ENCODE measurements around the gene CEP83.
A peak's percentile ranks its signal among the peaks of the same experiment; 100 is the strongest.
"Not testable (repeated sequence)": the region's sequence is repeated elsewhere in the genome, so short reads cannot be mapped to it uniquely, and the experiment has no call there.

CEP83 gene, protein sequence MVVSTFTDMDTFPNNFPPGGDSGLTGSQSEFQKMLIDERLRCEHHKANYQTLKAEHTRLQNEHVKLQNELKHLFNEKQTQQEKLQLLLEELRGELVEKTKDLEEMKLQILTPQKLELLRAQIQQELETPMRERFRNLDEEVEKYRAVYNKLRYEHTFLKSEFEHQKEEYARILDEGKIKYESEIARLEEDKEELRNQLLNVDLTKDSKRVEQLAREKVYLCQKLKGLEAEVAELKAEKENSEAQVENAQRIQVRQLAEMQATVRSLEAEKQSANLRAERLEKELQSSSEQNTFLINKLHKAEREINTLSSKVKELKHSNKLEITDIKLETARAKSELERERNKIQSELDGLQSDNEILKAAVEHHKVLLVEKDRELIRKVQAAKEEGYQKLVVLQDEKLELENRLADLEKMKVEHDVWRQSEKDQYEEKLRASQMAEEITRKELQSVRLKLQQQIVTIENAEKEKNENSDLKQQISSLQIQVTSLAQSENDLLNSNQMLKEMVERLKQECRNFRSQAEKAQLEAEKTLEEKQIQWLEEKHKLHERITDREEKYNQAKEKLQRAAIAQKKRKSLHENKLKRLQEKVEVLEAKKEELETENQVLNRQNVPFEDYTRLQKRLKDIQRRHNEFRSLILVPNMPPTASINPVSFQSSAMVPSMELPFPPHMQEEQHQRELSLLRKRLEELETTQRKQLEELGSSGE

DNA sequence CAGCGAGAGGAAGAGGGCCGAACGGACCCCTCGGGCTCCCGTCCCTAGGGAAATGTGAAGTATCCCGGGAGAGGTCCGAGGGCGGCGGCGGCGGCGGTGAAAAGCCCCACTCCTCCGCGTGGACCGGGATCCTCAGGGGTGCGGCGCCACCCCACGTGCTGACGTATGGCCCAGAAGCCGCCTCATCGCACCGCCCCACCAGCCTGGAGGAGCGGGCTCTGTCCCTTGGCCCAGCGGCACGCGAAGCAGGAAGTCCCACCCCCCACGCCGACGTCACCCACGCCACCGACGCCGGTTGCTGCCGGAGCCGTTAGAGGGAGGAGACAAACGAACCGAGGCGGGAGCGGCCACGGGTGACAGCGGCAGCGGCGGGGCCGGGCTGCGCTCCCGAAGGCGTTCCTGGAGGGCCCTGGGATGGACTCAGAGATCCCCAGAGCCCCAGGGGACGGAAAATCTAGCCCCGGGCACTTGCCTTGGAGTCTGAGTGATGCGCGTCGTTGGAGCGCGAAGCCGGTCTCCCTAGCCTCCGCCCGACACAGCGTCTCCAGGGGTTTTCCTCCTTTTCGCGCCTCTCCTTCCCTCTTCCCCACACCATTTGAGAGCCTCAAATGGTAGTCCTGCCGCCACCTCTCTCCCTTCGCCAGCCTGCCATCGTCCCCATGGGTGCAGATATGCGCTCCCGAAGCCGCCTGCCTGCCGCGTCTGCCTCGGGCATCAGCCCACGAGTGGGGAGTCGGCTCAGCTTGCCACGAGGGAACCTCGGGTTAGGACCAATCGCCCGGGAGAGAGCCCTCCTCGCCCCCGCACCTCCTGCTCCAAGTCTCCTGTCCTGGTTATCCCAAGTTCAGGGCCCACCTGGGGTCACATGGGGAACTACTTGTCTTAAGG, at the start of gene CEP83:
Gene CEP83 (minus strand): TSS at position 140 of the 888 bp plus-strand sequence. CDS start 47,377 bp downstream, outside the sequence.
- peak; percentile 95 for DNase-seq

DNA sequence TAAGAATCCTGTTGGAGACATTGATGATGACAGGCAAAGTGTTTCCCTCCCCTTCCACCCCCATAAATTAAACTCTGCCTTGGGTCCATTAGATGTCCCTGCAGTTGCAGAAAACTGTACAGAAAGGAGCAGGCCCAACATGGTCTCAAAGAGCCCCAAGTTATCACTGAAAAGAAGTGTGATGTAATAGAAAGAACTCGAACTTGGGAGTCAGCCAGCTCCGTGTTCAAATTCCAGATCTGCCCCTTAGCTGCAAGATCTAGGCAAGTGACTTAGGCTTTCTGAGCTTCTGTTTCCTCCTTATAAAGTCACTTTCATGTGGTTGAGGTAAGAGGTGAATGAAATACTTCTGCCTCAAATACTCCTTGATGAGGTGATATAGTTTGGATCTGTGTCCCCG, 49.6 kb upstream of the CEP83 start:
- DNase-seq = no peak

DNA sequence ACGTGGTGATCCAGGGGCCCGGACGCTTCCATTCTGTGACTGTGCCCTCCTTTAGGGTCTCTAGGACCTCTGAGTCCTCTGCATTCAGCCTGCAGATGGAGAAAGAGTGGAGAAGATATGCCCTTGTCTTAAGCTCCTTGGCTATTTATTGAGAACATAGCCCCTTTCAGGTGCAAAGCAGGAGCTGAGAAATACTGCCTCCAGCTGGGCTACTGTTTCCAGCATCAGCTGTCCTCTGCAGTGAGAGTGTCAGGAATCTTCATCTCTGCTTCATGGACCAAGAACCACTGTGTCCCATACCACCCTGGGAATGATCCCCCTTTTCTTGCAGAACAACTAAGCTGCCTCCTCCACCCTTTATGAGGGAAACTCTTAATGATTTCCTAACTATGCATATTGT, 47.8 kb upstream of the CEP83 start:
- no peak for DNase-seq

DNA sequence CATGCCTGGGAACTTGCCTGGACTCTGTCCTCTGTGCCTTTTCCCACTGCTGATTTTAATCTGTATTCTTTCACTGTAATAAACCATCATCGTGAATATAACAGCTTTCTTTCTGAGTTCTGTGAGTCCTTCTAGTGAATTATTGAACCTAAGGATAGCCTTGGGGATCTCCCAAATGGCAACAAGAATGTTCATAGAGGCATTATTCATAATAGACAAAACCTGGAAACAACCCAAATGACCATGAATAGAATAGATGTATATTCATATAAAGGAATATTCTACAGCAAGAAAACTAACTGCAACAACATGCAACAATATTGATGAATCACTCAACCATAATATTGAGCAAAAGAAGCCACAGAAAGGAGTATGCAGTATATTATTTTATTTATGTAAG, 44.7 kb upstream of the CEP83 start:
- DNase-seq = no peak

DNA sequence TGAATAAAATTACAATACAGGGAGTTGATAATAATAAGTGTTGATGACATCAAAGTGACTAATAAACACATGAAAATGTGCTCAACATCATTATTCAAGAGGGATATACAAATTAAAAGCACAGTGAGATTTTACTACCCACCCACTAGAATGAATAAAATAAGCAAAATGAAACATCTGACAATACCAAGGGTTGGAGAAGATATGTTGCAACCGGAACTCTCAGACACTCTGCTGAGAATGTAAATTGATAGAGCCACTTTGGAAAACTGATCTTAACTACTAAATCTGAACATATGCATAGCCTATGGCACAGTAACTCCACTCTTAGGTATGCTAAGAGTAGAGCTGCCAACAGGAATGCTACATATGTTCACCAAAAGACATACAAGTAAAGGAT, 44.0 kb upstream of the CEP83 start:
- no peak for DNase-seq

DNA sequence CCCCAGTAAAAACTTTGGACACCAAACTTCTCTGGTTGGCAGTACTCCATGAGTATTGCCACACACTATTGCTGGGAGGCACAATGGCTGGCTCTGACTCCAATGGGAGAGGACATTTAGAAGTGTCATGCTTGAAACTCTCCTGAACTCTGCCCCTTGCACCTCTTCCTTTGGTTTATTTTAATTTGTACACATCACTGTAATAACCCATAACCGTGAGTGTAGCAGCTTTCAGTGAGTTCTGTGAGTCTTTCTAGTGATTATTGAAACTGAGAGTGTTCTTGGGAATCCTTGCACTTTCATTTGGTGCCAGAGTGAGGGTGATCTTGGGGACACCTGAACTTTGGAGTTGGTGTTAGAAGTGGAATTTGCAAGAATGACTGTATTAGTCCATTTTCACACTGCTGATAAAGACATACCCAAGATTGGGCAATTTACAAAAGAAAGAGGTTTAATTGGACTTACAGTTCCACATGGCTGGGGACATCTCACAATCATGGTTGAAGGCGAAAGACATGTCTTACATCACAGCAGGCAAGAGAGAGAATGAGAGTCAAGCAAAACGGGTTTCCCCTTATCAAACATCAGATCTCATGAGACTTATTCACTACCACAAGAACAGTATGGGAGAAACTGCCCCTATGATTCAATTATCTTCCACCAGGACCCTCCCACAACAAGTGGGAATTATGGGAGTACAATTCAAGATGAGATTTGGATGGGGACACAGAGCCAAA, 41.3 kb upstream of the CEP83 start:
- no peak for DNase-seq

DNA sequence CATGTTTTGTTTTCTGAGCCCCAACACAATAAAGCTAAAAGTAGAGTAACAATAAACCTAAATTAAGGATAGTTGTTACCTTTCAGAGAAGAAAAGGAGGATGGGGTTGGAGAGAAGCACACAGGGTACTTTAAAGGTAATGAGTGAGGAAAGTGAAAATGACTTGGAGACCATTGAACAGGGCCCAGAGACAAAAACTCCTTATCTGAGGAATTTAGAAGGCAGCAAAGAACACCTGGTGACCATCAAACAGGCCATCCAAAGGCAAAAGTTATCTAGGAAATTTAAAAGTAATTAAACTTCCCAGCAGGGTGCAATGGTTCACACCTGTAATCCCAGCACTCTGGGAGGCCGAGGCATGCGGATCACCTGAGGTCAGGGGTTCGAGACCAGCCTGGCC, 39.0 kb upstream of the CEP83 start:
- DNase-seq = no peak

DNA sequence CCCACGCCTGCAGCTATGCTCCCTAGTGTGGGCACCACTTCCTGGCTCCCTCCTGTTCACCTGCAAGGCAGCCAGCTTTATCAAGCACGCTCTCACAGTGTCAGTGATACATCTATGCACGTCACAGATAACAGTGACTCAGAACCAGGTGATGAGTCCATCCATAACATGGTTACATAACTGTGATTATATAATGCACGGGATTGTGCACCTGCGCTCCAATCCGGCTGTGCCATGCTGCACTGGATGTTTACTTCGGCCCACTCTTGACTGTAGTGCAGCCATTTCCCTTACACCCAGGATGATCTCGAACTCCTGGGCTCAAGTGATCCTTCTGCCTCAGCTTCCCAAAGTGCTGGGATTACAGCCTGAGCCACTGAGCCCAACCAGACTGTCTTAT, 38.4 kb upstream of the CEP83 start:
- no peak for DNase-seq

DNA sequence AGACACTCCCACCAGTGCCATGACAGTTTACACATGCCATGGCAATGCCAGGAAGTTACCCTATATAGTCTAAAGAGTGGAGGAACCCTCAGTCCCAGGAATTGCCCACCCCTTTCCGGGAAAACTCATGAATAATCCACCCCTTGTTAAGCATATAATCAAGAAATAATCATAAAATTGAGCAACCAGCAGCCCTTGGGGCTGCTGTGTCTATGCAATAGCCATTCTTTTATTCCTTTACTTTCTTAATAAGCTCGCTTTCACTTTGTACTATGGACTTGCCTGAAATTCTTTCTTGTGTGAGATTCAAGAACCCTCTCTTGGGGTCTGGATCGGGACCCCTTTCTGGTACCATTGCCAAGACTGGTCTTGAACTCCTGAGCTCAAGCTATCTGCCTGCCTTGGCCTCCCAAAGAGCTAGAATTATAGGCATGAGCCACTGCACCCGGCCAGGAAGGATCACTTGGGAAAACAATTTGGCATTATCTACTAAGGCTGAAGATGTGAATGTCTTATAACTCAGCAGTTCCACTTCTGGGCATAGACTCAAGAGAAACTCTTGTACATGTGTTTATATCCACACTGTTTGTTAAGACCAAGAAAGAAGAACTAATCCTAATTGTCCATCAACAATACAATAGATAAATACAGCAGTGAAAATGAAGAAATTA, 35.9 kb upstream of the CEP83 start:
- DNase-seq = no peak

DNA sequence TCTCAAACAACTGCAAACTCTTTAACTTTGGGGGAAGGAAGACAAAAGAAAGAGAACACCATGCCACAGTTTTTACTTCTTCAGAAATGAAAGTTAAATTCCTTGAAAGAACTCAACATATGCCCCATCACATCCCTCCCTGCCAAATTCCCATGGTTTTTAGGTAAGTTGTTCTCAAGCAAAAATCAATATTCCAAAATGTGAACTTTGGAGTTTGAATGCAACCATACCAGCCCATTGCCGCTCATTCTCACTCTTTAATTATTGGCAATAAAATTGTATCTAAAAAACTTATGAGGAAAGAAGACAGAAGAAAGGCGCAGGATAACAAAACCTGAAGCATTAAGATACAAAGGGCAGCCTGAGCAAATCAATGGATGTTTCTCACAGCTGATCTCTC, 31.8 kb upstream of the CEP83 start:
- DNase-seq = no peak

DNA sequence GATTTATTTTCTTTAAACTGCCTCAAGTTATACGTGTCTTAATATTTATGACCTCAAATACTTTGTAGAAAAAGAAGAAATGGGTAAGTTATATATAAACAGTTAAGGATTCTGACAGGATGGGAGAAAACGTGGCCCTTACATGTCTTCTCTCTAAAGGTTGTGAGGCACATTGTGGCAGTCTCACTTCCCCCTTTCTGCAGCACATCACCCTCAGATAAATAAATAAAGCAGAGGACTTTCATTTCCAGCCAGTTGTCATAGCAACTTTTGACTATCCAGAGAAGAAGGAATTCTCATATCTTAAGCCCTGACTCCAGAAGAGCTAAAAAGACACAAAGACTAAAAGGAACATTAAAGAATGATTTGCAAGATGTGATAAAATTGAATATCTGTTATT, 28.8 kb upstream of the CEP83 start:
- DNase-seq = no peak

DNA sequence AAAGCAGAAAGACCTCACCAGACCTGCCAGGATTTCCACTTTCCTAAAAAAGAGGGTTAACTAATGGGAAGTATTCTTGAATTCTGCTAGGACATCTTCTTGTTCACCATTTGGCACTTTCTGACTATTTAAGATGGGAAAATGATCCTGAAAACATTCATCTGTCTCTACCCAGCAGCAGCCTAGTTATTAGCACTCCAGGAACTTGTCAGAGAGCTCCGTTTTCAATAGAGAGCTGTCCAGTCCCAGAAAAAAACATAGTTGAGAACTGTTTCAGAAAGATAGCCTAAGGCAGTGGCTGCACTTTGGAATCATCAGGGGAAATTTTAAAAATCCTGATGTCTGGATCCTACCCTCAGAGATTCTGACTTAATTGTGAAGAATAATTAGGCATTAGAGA, 22.1 kb upstream of the CEP83 start:
- DNase-seq = no peak

DNA sequence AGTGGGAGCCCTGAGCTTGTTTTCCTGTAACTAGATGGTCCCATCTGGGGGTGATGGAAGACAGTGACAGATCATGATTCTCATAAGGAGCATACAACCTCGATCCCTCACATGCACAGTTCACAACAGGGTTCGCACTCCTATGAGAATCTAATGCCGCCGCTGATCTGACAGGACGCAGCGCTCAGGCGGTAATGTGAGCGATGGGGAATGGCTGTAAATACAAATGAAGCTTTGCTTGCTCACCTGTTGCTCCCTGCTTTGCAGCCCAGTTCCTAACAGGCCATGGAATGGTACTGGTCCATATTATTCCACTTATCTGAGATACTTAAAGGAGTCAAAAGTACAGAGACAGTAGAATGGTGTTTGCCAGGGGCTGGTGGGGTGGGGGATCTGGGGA, 9.9 kb upstream of the CEP83 start:
- DNase-seq = no peak

DNA sequence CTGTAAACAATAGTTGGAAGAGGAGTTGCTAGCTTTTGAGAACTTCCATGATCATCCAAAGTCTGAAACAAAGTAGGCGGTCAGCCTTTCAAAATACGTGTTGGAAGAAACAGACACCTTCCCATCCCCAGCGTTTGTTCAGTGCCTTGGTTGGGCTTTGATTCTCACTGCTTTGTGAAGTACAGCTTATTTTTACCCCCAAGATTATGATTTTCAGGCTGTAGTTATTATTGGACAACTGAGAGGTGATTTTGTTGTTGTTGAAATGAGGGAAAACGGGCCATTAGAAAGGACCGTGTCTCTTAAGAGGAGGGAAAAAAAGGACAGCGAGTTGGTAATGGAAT, 921 bp upstream of the CEP83 start:
- no peak for DNase-seq

DNA sequence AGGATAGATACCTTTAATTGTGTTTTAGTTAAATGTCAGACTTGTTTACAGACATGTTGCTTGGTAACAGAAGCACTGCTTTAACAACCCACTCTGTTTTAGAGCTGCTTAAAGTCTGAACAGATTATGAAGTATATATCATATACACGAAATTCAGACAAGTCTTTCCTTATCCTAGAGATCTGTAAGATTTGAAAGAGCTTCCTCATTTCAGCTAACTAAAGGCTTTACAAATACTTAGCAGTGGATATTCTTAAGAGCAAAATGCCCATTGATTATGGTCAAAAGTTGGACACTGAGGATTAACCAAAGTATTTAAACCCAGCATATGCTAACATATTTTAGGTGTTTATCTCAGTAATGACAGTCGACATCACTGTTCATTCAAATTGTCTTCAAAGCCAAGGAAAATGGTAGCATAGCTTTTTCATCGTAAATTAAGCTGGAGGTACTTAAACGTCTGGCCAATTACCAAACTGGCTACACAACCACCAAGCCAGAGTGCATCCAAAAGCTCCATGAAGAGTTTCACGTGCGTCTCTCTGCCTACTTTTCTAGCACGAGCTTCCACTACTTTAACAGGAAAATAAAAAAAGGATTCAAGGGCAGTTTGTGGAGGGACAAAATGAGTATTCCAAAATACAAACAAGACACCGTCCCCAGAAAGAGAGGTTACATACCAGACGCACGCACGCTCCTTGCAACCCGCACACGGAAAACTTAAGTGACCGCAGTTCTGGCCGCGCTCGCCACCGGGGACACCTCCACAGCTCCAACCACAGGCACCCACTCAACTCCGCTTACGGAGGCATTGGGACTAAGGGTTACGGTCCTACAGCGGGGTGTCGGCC, 565 bp downstream of the CEP83 start:
- DNase-seq = no peak

DNA sequence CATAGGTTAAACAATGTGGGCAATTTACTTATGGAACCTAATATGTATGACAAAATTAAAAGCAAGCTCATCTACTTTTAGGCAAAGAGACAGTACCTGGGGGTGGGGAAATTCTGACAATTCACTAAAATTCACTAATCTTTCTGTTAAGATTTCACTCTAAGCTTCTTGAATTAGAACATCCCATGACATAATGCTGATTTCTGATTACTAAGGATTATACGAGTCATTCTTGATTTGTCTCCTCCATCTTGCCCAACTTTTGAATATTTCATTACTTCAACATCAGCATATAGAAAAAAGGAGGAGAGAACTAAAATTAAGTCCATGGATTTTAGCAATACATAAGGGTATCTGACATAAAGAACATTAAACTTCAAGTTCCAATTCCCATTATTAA, 2.4 kb downstream of the CEP83 start:
- DNase-seq = no peak

DNA sequence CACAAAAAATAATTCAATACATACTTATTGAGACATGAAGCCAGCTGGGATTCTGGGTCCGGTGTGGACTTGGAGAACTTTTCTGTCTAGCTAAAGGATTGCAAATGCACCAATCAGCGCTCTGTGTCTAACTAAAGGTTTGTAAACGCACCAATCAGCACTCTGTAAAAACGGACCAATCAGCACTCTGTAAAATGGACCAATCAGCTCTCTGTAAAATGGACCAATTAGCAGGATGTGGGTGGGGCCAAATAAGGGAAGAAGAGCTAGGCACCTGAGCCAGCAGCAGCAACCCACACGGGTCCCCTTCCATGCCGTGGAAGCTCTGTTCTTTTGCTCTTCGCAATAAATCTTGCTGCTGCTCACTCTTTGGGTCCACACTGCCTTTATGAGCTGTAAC, 5.3 kb downstream of the CEP83 start:
- not testable (repeated sequence) for DNase-seq

DNA sequence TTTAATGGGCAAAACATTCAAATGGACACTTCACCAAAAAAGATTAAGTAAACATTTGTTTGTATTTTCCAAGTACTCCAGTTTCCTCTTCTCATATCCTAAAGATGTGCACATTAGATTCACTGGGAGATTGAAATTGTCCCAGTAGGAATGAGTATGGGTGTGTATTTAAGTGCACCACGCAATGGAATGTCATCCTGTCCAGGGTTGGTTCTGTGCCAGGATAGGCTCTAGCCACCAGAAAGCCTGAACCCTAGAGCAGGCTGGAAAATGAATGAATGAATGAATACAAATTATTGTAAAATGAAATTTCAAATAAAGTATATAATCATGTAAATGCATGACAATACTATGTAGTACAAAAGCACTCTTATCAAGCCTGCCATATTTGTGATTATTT, 14.0 kb downstream of the CEP83 start:
- no peak for DNase-seq

DNA sequence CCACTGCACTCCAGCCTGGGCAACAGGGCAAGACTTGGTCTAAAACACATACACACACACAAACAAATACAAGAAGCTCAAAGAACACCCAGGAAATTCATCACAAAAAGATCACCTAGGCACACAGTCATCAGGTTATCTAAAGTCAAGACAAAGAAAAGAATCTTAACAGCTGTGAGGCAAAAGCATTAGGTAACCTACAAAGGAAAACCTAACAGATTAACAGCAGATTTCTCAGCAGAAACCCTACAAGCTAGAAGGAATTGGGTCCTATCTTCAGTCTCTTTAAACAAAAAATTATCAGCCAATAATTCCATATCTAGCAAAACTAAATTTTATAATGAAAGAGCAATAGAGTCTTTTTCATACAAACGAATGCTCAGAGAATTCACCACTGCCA, 22.4 kb downstream of the CEP83 start:
- no peak for DNase-seq

DNA sequence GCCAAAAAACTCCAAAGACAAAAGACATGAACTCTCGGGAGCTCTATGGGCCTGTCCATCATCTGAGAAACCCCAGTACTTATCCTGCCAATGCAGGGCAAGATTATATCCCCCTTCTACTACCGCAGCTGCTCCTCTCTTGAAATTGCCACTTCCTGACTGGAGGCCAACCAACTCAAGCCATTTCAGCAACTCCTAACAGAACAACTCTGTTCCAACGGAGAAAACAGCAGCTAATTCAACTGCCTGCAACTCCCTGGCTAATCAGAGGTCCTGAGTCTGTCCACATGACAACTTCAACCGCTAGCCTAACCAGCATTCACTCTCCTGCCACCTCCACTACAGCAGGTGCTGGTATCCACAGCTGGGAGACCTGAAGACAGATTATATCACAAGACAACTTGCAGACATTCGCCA, 24.1 kb downstream of the CEP83 start:
- peak; percentile 72 for DNase-seq

DNA sequence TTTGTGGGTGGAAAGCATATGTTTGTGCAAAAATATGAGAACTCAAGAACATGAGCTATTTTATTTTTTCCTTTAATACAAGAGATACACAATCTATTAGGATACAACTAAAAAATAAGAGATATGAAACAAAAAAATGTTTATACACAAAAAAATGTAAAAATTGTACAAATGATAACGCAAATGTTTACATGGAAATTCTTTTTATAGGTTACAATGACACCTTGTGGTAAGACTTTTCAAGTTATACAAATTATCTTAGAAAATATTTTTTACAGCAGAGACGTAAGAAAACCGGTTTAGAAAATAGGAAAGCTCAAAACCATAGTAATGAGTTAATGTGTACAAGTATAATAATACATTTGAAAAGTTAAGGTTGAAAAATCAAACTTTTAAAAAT, 25.5 kb downstream of the CEP83 start:
- no peak for DNase-seq
